Stimulated activated CD8-positive, alpha-beta memory T cell treated with anti-CD3 and anti-CD28 coated beads, Interleukin-2, amount 100 ng/mL, for 1 hour (primary cell): Measurements from ENCODE around the gene CALD1.
"Not testable (repeated sequence)": the region's sequence is repeated elsewhere in the genome, so short reads cannot be mapped to it uniquely, and the experiment has no call there.

Experiments
- DNase-seq, 2 donors: peaks; one replicate each; pipeline ENCODE4 v3.0.0-alpha.2; 2020; ENCODE audit warnings: low read depth in 2 of 2

Gene CALD1

GRCh38 chr7:134954197-134955082 is 175.0 kb downstream of the CALD1 start:
- no peak for DNase-seq

- no peak for DNase-seq
Observed at GRCh38 chr7:134957005-134957404, 177.6 kb downstream of the CALD1 start.

- DNase-seq, result no peak
Observed at GRCh38 chr7:134959810-134960209, 180.4 kb downstream of the CALD1 start.

- no peak for DNase-seq
Observed at GRCh38 chr7:134962270-134962780, 182.9 kb downstream of the CALD1 start.

- DNase-seq, result no peak
Observed at GRCh38 chr7:134963036-134963435, 183.6 kb downstream of the CALD1 start.

- no peak for DNase-seq
Observed at GRCh38 chr7:134966691-134967090, 187.3 kb downstream of the CALD1 start.

- no peak for DNase-seq
Observed at GRCh38 chr7:134968110-134968509, 188.7 kb downstream of the CALD1 start.

- not testable (repeated sequence) for DNase-seq
Observed at GRCh38 chr7:134981645-134982044, 202.2 kb downstream of the CALD1 start.

GRCh38 chr7:134985894-134986362 is 206.5 kb downstream of the CALD1 start:
- no peak for DNase-seq

- peak; percentile 75 to 77 for DNase-seq
Observed at GRCh38 chr7:134986363-134987251, 207.2 kb downstream of the CALD1 start, which contains the start of gene AGBL3. AGBL3 (plus strand) TSS chr7:134986508; CDS start chr7:134987934, 1,426 bp downstream.

- DNase-seq, result no peak
Observed at GRCh38 chr7:134988161-134988560, 208.7 kb downstream of the CALD1 start.

- no peak for DNase-seq
Observed at GRCh38 chr7:134991469-134992339, 212.3 kb downstream of the CALD1 start.

GRCh38 chr7:134992626-134993179 is 213.3 kb downstream of the CALD1 start:
- no peak for DNase-seq

GRCh38 chr7:134993877-134994456 is 214.5 kb downstream of the CALD1 start:
- DNase-seq, result no peak

GRCh38 chr7:134995239-134996096 is 216.0 kb downstream of the CALD1 start:
- no peak for DNase-seq

GRCh38 chr7:134996097-134996550 is 216.7 kb downstream of the CALD1 start:
- no peak for DNase-seq

GRCh38 chr7:134997214-134997885 is 217.9 kb downstream of the CALD1 start:
- DNase-seq, result no peak

GRCh38 chr7:134999136-134999535 is 219.7 kb downstream of the CALD1 start:
- DNase-seq, result no peak
